GM03348 (cell line): ENCODE results near the gene SDS.

Experiments
- DNase-seq: peaks from one replicate; pipeline ENCODE4 v3.0.0; 2012; ENCODE audit warnings: low spot score

The SDS gene

GRCh38 chr12:113425960-113426453 is 22.3 kb upstream of the SDS start:
- no peak for DNase-seq

GRCh38 chr12:113424915-113425823 is 21.5 kb upstream of the SDS start:
- DNase-seq, result peak; percentile 78

DNA sequence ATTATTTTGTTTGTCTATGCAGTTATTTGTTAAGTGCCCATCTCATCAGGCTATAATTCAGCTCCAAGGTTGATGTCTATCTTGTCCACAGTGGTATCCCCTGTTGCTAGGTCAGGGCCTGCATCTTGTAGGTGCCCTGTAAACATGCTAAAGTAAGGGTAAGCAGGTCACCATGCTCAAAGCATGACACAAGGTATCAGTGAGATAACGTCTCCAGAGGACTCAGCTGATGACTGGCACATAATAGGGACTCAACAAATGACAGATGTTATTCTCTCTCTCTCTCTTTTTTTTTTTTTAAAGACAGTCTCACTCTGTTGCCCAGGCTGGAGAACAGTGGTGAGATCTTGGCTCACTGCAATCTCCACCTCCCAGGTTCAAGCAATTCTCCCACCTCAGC is 20.8 kb upstream of the SDS start:
- no peak for DNase-seq

DNA sequence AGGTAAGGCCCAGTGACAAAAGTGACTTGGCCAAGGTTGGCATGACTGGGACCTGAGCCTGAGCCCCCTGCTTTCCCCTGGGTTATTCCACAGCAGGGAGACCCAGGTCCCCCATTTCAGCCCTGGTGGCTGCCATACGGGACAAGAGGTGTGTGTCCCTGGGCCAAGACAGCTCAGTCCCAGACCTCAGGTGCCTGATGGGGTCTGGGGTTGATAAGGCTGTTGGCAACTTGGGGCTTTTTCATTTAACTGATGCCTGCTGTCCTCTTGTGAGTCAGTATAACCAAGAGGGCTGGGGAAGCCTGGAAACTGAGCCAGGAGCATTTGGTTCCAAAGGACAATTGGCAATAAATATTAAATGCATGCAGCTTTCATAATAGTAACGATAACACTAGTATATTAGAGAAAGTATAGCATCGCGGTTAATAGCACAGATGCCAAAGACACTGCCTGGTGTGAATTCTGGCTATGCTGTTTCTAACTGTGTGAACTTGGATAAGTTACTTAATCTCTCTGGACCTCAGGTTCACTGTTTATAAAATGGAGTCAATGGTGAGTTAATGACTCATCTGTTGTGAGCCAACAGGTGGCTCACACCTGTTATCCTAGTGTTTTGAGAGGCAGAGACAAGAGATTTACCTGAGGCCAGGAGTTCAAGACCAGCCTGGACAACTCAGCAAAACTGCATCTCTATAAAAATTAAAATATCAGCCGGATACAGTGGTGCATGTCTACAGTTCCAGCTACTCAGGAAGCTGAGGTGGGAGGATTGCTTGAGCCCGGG is 19.4 kb upstream of the SDS start:
- no peak for DNase-seq

DNA sequence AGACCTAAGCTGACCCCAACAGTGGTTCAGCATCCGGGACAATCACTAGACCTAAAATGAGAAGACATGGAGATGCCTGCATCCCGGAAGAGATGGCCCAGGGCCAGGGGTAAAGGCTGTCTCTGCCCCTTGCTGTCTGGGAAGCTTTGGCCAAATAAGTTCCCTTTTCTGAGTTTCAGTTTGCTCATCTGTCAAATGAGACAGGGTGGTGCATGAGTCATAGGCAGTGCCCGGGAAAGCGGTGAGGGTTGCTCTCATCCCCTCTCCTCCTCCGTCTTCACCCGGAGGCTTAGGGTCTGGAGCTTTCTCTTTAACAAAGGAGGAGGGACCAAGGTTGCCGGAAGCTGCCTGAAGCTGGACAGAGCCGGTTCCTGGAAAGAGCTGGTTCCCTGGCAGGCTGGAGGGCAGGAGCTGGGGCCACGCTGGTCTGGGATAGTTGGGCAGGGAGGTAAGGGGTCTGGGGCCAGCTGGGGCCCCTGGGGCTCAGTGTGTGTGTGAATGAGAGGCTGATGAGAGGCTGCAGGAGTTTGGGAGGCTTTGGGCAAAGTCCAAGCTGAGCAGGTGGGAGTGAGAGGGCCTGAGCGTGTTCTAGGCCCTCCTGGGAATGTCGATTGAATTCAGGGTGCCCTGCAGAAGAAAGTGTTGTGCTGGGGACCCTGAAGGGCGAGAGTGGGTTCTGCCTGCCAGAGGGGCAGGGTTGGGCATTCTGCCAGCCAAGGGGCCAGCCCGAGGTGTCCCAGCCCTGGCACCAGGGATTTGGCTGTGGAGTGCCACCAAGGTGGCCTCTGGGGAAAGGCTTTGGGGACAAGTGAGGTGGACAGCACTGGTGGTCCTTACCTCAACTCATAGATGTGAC is 18.6 kb upstream of the SDS start, which contains the start of gene SDSL:
Gene SDSL (plus strand): TSS at position 351 of the 856 bp plus-strand sequence. CDS start 5,603 bp downstream, outside the sequence.
- DNase-seq, result peak; percentile 87

- DNase-seq, result no peak
Measured at GRCh38 chr12:113420996-113421595, 17.4 kb upstream of the SDS start.

GRCh38 chr12:113418213-113418879 is 14.7 kb upstream of the SDS start:
- DNase-seq, result no peak

DNA sequence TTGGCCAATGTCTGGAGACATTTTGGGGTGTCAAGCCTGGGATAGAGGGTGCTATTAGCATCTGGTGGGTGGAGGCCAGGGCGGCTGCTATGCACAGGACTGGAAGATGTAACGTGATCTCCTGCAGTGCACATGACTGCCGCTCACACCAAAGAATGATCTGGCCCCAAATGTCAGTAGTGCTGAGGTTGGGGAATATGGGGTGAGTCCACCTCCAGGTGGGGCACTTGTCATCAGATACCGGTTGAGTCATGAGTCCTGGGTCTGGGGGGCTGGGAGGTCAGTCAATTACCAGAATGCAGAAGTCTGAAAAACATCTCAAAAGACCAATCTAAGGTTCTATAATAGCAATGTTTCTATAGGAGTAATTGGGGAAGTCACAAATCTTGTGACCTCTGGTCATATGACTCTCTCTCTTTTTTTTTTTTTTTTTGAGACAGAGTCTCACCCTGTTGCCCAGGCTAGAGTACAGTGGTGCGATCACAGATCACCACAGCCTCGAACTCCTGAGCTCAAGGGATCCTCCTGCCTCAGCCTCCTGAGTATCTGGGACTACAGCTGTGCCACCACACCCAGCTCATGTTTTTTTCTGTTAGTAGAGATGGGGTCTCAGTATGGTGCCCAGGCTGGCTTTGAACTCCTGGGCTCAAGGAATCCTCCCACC is 12.5 kb upstream of the SDS start:
- DNase-seq, result no peak

- no peak for DNase-seq
Measured at GRCh38 chr12:113414519-113415038, 10.9 kb upstream of the SDS start.

GRCh38 chr12:113413488-113413939 is 9.8 kb upstream of the SDS start:
- DNase-seq, result no peak

GRCh38 chr12:113409462-113410124 is 5.9 kb upstream of the SDS start:
- no peak for DNase-seq

GRCh38 chr12:113408756-113409298 is 5.1 kb upstream of the SDS start:
- DNase-seq, result no peak

DNA sequence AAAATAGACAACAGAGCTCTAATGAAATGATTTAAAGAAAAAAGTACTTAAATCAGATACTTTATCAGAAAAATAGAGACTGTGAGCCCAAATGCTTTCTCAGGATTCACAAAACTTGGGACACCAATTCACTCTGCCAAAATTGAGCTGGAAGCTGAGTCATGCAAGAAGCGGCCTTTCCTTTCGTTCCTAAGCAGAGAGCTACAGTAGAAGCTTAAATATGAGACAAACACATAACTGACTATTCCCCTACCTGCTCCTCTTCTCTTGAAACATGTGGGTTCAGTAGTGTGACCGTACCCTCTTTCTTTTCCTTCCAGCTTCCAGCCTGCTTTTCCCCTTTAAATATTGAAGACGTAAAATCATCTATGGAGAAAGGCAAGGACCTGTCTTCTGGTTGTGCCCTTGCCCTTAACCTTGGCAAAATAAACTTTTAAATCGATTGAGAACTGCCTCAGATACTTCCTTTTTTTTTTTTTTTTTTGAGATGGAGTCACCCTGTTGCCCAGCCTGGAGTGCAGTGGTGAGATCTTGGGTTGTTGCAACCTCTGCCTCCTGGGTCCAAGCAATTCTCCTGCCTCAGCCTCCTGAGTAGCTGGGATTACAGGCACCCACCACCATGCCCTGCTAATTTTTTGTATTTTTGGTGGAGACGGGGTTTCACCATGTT is 4.4 kb upstream of the SDS start:
- peak; percentile 49 for DNase-seq

- DNase-seq, result no peak
Measured at GRCh38 chr12:113405694-113406093, 2.0 kb upstream of the SDS start.

- DNase-seq, result no peak
Measured at GRCh38 chr12:113402586-113403260, 964 bp downstream of the SDS start.

GRCh38 chr12:113401066-113402000 is 2.4 kb downstream of the SDS start:
- DNase-seq, result no peak

DNA sequence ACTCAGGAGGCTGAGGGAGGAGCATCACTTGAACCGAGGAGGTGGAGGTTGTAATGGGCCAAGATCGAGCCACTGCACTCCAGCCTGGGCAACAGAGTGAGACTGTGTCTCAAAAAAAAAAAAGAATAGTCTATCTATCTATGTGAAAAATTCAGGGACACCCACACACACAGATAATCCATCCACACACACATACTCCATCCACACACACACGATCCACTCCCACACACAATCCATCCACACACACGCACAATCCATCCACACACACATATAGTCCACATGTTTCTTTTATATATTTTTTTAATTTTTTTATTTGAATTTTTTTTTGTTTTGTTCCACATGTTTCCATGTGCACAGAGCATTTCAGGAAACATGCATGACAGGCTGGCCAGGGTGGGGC is 3.3 kb downstream of the SDS start:
- DNase-seq, result no peak
